WI38 (cell line): Measurements from ENCODE around the gene SLC52A3.

Experiments
- H3K4me3 ChIP-seq: 2 replicates; pipeline ENCODE4 v1.5.1; 2011; ENCODE audit warnings: low read depth, mild to moderate bottlenecking, control low read depth, low read length
- CTCF ChIP-seq: IDR thresholded peaks from 2 replicates; pipeline ENCODE4 v1.5.1; 2012; ENCODE audit warnings: low read depth, mild to moderate bottlenecking, control low read depth, low read length

The SLC52A3 gene

GRCh38 chr20:717832-718231 lies 50.5 kb downstream of the SLC52A3 start:
- H3K4me3 ChIP-seq, result no peak overlapping the region
- TF ChIP-seq CTCF, result no peak

DNA sequence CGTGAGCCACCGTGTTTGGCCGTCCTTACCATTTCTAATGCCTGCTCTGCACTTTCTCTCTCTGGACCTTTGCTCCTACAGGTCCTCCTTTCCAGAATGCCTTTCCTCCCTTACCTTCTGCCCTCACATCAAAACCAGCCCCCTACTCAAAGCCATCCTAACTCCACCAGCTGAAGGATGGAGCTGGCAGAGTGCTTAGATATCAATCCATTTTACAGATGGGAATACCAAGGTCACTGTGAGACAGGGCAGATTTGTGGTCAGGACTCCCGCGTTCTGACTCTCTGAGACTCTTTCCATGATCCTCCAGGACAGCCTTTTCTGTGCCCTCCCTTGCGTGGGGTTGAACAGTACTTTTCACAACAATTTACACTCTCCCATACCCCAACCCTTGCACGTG lies 51.0 kb downstream of the SLC52A3 start:
- no peak for TF ChIP-seq CTCF
- H3K4me3 ChIP-seq, result no peak overlapping the region

GRCh38 chr20:714453-714852 lies 53.8 kb downstream of the SLC52A3 start:
- no peak overlapping the region for H3K4me3 ChIP-seq
- no peak for TF ChIP-seq CTCF

DNA sequence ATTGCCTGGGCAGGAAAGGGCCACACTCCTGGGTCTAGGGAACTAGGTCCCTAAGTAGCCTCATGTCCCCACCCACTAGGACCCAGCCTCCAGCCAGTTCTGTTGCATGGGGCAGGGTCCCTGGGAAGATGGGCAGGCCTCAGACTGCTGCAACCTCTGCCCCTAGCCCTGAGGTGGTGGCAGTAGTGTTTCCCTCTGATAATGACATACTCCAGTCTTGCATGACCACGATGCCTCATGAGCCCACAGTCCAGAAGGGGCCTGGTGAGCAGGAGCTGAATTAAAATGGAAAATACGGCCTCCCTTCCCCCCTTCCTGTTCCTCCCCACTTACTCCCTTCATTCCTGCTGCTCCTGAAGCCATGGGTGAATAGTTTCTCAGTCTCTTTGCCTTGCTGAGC lies 56.7 kb downstream of the SLC52A3 start:
- no peak for TF ChIP-seq CTCF
- no peak overlapping the region for H3K4me3 ChIP-seq

DNA sequence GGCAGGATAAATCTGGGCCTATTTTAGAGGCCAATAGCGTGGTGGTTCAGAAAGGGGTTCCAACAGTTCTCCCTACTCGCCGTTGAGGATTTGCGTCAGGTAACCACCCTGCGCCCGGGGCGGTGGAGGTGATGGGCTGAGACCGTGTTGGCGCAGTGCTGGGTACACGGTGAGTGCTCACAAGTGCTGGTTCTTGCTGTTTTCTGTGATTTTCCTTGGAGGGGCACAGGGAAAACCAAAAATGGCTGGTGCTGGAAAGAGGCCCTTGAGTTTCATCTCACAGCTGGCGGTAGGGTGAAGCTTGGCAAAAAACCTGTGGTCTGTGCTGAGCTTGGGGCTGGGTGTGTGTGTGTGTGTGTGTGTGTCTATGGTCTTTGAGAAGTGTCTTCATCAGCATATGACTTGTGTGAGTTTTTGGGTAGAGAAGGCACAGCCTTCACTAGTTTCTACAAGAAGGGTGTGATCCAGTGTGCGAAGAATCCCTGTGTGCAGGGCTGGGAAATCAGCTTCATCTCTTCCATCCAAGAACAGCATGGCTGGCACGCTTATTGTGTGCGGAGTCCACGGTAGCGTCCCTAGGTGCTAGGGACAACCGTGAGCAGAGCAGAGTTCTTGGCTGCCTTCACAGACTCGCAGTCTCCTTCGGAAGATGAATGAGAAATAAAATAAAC lies 57.4 kb downstream of the SLC52A3 start:
- no peak overlapping the region for H3K4me3 ChIP-seq
- TF ChIP-seq CTCF, result no peak
